Suppressor macrophage treated with lipopolysaccharide for 1 hour (primary cell): Measurements from ENCODE around the gene CCT4.
A peak's percentile ranks its signal among the peaks of the same experiment; 100 is the strongest.
"Not testable (repeated sequence)": the region's sequence is repeated elsewhere in the genome, so short reads cannot be mapped to it uniquely, and the experiment has no call there.

Experiments
- DNase-seq, 3 donors: peaks; one replicate each; pipeline ENCODE4 v3.0.0-alpha.2; 2020 to 2022

The CCT4 gene, protein sequence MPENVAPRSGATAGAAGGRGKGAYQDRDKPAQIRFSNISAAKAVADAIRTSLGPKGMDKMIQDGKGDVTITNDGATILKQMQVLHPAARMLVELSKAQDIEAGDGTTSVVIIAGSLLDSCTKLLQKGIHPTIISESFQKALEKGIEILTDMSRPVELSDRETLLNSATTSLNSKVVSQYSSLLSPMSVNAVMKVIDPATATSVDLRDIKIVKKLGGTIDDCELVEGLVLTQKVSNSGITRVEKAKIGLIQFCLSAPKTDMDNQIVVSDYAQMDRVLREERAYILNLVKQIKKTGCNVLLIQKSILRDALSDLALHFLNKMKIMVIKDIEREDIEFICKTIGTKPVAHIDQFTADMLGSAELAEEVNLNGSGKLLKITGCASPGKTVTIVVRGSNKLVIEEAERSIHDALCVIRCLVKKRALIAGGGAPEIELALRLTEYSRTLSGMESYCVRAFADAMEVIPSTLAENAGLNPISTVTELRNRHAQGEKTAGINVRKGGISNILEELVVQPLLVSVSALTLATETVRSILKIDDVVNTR

DNA sequence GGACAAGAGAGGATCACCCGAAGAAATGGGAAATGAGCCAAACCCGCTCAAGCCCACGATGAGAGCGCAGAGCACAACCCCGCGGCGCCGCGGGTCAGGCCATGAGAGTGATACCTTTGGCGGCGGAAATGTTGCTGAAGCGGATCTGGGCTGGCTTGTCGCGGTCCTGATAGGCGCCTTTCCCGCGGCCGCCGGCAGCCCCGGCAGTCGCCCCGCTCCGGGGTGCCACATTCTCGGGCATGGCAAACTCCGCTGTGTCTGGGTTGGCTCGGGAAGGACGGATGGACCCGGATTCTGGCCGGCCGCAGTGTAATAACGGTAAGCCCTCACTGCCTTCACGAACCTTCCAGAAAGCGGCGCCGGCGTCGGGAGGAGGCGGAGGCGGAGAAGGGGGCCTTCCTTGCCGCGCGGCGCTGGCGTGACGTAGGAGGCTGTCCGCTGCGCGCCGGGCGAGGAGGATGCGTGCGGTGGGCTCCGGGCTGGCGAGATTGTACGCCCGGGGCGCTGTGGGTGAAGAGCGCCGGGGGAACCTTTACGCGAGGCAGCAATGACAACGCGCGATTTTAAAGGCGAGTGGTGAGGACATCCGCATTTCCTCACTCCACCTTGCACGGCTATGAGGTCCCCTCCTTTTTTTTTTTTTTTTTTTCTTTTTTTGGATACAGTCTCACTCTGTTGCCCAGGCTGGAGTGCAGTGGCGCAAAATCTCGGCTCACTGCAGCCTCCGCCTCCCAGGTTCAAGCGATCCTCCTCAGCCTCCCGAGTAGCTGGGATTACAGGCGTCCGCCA is at the start of gene CCT4:
TSS of gene CCT4 (minus strand) at position 390 of the 789 bp plus-strand sequence. CDS start at position 241, 149 bp downstream.
- DNase-seq = peak; percentile 89 to 94 (median 92)

DNA sequence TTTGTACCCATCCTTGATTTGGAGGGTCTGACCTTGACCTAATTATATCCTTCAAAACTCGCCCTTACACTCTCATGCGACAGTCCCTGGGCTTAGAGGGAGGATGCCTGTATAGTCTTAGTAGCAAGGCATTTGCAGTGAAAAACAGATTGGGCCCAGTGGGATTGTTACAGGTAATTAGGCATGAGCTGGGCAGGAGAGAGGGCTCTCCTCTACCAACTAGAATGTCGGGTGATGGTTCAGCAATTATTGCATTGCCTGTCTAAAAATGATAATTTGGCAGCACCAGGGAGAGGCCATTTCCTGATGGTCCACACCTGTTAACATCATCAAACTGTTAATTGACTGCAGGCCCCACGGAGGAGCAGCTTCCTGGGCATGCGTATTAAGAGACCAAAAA is 49.4 kb upstream of the CCT4 start:
- no peak for DNase-seq

DNA sequence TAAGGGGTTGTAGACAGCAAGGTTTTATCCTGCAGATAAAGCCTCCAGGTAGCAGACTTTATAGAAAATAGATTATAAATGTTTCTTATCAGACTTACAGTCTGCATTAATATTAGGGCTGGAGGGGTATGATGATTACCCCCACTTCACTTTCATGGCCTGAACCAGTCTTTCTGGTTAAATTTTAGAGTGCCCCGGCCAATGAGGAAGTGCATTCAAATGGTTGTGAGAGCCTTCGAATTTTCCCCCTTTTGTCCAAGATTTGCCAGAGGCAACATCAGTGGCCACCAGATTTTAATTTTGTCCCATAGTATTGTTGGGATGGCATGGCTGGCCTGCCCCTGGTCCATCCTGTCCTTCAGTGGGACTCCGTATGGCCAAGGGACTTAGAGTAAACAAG is 48.6 kb upstream of the CCT4 start:
- DNase-seq = no peak

DNA sequence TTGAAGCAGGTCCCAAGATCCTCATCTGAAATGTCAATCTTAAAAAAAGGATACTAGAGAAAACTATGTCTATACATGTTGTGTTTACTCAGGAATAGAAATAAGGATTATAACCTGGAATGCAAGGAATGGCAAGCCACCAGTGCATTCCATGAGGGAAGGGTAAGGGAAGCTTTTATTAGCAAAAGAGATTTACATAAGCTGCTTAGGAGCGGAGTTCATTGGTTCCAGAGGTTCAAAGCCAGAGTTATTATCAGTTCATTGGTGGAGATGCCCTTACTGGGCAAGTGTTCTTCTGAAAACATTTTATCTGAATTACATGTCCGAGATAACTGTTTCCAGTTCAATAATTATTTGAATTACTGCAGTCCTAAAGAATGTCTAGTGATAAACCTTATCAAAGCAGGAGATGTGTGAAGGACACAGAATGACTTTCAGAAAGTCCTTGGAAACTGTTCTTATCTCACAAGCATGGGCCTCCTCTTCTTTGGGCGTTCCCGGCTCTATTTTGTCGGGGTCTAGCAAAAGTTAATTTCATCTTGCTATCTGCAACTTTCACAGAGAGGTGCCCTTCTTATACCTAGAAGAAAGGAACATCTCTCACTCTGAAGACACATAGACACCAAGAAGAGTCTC is 40.5 kb upstream of the CCT4 start:
- no peak for DNase-seq

DNA sequence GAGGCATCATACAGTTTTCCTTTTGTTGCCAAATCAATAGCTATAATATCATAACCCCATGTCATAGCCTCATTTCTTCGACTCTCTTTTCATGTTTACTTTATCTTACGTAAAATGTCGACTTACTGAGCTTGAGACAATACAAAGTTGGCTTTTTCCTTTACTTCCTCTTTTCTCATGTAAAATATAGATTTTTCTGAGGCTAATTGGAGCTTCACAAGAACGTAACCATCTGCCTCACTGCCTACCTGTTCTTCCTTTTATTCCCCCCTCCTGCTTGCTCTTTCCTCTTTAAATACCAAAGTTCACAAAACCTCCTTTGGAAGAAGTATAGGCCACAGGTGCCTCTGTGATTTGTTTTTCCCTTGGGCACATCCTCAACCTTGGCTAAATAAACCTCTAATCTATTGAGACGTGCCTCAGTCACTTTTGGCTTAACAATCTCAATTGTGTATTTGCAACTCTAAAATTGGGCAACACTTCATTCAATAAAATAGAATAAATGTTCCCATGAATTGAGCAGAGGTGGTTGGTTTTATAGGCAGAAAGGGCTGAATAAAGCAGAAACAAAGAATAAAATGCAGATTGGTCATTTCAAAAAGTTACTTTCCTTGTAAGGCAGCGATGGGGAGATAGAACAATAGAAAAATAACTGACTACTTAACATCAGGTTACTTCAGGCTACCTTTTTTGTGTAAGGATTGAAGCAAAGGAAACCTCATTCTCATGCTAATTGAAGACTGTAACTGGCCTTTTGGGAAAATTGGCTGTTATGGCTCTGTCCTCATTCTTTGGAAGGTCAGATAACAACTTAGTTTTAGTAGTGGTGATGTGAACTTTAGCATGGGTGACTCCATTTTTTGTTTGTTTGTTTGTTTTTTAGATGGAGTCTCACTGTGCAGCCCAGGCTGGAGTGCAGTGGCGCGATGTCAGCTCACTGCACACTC is 38.3 kb upstream of the CCT4 start:
- DNase-seq = peak in 1 of 3 donors; percentile 15

DNA sequence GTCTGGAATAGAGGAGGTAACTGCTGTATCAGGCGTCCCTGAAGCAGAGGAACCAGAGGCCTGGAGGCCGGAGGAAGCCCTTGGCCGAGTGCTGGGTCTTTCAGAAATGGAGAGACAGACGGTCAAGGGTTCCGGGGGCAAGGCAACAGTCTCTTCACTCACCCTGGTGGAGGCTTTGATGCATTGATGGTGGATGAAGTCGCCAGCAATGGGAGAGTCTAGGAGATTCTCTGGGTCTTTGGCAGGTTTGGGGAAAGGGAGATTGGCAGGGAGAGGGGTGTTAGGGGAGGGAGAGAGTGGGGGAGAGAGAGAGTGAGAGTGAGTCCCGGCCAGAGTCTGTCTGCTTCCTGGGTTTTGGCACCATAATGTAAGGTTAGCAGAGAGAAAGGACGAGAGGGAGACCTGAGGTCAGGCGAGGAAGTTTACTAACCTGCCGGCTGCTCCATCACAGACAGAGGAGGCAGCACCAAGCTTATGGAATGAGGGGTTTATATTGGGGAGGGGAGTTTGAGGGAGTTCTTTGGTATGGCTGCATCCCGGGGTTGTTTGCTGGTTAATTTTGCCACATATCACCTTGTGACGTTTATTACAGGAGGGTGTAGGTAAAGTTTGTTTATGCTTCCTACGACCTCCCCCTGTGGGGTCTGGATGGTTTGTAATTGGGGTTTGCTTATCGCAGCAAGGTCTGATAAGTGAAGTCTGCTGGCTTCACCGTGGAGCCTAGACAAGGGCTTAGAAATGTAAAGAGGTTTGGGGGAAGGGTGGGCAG is 36.6 kb upstream of the CCT4 start:
- no peak for DNase-seq

DNA sequence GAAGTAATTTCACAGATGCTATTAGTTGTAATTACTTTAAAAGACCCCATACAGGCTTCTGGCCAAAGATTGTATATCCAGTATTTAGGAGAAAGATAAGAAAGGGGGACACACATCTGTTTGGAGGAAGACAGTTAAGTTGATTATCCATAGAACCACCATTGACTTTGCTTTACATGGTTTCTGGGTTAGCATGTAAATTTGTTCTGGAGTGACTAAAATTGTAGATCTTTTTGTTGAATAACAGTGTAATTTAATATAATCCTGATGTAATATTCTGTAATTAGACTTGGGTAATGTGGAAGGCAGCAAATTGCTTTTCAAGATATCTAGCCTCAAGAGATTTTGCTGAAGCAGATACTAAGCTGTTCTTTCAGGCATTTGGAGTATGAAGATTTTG is 34.3 kb upstream of the CCT4 start:
- DNase-seq = no peak

DNA sequence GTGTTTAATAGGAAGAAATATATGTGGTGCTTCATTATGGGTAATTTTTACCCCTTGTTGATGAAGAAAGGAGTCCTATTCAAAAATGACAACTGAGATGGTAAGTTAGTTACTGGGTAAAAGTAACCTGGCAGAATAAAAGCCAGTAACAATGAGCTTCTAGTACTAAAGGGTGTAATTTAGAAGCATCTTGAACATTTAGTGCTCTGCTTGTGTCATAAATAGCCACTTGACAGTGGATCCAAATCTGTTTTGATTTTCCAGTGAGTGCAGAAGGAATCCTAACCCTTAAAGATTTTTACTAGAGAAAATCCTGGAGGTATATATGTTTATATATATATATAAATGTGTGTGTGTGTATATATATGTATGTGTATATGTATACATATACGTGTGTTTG is 32.1 kb upstream of the CCT4 start:
- no peak for DNase-seq

DNA sequence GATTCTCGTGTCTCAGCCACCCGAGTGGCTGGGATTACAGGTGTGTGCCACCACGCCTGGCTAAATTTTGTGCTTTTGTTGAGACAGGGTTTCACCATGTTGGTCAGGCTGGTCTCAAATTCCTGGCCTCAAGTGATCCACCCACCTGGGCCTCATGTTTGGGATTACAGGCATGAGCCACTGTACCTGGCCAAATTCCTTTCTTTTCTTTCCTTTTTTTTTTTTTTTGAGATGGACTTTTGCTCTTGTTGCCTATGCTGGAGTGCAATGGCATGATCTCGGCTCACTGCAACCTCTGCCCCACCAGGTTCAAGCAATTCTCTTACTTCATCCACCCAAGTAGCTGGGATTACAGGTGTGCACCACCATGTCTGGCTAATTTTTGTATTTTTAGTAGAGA is 26.3 kb upstream of the CCT4 start:
- DNase-seq = not testable (repeated sequence)

DNA sequence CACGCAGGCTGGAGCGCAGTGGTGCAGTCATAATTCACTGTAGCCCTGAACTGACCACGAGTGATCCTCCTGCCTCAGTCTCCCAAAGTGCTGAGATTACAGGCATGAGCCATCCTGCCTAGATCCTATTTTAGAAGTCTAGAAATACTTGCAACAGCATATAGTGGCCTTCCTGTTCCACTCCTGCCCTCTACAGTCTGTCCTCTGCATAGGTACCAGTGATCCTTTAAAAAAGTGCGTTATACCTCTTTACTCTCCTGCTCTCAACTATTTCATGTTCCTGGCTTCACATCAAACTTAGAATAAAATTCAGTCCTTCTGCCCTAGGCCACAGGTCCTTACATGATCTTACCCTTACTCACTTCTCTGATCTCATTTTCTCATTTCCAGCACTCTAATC is 23.1 kb upstream of the CCT4 start:
- peak in 2 of 3 donors; percentile 14 to 16 for DNase-seq

DNA sequence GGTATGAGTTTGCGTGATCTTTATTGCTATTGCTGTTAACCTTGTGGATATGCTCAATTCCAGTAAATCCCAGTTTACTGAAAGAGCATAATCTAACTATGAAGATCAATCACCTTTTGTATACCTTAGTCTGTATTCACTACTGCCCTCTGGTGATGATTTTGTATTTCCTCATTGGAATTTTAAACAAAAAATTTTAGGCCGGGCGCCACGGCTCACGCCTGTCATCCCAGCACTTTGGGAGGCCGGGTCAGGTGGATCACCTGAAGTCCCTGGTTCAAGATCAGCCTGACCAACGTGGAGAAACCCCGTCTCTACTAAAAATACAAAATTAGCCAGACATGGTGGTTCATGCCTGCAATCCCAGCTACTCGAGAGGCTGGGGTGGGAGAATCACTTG is 22.1 kb upstream of the CCT4 start:
- peak; percentile 9 to 25 (median 17) for DNase-seq

DNA sequence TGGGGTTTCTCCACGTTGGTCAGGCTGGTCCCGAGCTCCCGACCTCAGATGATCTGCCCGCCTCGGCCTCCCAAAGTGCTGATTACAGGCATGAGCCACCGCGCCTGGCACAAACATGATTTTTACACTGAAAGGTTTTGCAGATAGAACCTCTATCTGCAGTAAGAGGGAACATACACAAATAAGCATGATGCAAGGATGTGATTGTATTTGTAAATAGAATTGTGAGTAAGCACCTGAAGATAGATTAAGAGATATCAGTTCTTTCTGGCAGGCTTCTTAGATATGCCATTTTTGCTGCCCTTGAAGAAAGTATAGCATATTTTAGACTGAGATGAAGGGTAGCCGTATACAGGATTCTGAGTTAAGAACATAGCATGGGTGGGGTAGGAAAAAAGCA is 20.7 kb upstream of the CCT4 start:
- DNase-seq = no peak

DNA sequence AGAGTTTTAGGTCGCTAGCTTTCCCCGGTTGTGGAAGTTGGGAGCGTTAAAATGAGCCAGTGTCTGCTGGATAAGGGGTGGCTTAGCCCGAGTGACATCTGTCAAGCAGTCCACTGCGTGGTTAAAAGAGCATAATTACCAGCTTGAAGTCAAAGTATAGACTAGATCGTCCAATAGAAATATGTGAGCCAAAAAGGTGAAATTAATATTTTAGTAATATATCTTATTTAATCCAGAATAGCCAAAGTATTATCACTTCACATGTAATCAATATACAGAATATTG is 17.7 kb upstream of the CCT4 start:
- DNase-seq = no peak

DNA sequence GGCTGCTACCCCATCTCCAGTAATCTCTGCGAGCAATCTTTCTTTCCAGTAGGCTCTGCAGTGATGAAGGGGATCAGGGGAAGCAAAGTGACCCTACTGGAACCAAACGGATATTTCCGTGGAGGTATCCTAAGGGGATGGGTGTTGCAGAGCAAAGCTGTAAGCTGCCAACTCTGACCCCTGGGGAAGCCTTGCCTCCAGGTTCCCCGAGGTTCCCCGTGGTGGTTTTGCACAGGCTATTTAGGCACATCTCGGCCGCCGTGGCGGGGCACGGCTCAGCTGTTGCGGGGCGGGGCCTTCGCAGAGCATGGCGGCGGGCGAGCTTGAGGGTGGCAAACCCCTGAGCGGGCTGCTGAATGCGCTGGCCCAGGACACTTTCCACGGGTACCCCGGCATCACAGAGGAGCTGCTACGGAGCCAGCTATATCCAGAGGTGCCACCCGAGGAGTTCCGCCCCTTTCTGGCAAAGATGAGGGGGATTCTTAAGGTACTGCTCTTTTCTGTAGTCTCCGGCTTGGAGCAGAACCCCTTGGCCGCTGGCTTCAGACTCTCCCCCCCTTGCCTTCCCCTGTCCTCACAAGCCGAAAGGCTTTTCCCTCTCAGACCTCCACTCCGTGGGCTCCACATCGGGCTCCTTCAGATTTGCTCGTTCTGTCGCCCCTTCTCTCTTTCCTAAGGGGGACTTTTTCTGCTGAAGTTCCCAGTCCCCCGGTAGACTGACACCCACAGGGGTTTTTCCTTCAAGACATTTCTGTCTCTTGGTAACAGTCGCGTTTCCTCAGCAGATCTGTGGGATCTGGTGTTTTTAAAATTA is 17.1 kb upstream of the CCT4 start, which contains the start of gene COMMD1:
TSS of gene COMMD1 (plus strand) at position 303 of the 814 bp plus-strand sequence. CDS start at position 308, 5 bp downstream.
- peak; percentile 86 to 94 (median 91) for DNase-seq

DNA sequence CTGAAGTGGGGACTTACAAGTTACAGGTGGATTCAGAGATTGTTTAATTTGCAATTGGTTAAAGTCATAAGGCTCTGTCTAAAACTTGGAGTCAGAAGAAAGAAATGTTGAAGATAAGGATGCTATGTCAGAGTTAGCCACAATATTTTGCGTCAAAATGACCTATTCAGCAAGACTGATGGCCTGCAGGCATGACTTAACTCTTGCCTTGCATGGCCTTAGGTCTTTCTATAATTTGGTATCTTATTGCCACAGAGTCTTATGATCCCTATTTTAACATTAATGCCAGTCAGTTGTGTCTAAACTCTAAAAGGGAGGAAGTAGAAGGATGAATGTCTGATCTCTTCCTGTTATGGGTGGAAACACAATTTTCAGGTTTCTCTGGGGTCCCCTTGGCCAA is 11.8 kb upstream of the CCT4 start:
- DNase-seq = peak in 1 of 3 donors; percentile 13

DNA sequence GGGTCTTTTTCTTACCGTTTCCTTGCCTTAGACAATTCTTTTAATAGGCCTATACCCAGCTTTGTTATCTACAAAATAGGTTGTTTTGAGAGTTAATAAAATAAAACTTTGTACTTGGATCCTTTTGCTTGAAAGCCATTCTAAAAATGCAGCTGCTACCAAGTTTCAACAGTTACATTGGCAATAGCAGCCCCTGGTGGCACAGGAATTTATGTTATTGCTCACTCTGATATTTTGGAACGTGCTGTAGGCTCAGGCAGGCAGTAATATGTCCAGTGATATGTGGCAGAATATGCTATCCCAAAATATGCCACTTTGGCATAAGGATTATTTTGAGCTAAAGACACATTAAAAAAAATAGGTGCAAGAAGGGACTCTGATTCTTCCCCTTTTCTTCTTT is 10.4 kb upstream of the CCT4 start:
- DNase-seq = peak; percentile 16 to 22 (median 21)

DNA sequence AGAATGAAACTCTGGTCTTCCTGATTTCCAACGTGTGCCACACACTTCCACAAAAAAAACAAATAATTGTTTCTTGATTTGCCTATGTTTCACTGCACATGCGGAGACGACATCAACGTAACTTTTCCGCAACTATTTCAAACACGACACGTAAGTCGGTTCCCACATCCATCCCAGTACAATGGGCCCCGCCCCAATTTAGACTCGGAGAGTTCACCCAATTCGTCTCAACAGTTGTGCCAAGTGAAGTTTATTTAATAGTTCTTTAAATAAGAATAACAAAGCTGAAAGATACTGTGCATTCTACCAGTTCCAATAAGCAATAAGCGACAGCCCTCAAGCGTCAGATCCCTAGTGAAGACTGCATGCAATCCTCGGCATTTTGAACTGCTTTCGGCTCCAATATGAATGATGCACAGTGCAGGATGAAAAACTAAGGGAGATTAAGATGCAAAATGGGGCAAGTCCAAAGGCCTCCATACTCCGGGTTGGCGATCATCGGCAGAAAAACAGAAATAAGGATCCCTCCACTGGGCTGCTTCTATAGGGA is 664 bp downstream of the CCT4 start:
- peak; percentile 47 to 51 (median 47) for DNase-seq

DNA sequence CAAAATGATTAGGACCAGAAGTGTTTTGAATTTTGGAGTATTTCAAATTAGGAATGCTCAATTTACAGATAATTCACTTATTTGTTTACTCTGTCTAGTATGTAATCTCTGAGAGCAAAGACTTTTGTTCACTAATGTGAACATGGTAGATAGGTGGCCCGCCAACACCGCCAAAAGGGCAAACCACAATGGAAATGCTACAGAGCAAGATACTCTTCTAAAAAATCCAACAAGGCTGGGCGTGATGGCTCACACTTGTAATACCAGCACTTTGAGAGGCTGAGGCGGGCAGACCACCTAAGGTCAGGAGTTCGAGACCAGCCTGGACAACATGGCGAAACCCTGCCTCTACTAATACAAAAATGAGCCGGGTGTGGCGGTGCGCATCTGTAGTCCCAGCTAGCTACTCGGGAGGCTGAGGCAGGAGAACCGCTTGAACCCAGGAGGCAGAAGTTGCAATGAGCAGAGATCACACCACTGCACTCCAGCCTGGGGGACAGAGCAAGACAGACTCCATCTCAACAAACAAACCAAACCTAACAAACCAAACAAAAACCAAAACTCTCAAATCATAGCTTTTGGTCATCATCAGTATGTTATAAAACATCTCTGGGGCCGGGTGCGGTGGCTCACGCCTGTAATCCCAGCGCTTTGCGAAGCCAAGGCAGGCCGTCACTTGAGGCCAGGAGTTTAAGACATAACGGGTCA is 2.4 kb downstream of the CCT4 start:
- DNase-seq = no peak

DNA sequence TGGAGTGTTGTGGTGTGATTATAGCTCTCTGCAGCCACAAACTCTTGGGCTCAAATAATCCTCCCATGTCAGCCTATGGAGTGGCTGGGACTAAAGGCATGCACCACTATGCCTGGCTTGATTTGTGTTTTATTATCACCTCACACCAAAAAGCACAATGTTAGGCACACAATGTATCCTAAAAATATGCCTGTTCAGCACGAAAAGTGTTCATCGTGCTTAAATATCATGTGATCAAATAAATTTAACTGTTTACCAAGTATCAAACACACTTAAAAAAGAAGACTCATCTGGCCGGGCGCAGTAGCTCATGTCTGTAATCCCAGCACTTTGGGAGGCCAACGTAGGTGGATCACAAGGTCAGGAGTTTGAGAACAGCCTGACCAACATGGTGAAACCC is 5.6 kb downstream of the CCT4 start:
- no peak for DNase-seq

DNA sequence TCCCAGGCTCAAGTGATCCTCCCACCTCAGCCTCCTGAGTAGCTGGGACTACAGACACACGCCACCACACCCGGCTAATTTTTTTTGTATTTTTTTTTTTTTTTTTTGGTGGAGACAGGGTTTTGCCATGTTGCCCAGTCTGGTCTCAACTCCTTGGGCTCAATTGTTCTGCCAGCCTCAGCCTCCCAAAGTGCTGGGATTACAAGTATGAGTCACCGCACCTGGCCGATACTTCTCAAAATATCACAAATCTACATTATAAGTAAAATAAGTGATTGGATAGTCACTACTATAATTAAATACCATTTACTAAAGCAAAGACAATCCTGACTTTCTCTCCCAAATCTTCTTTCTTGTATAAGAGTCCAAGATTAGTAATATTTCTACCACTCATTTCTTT is 9.1 kb downstream of the CCT4 start:
- not testable (repeated sequence) for DNase-seq
